Colon (tissue), 2 donors: Measurements from ENCODE around the gene MTHFD1.
"Not testable (repeated sequence)": the region's sequence is repeated elsewhere in the genome, so short reads cannot be mapped to it uniquely, and the experiment has no call there.

Experiments
- FAIRE-seq: peaks from 2 replicates; lab custom pipeline; 2012; peaks lifted over from hg19 to GRCh38; lab: Jason Lieb, UNC
- donor health status: control.
- donor health status: control.

The MTHFD1 gene

DNA sequence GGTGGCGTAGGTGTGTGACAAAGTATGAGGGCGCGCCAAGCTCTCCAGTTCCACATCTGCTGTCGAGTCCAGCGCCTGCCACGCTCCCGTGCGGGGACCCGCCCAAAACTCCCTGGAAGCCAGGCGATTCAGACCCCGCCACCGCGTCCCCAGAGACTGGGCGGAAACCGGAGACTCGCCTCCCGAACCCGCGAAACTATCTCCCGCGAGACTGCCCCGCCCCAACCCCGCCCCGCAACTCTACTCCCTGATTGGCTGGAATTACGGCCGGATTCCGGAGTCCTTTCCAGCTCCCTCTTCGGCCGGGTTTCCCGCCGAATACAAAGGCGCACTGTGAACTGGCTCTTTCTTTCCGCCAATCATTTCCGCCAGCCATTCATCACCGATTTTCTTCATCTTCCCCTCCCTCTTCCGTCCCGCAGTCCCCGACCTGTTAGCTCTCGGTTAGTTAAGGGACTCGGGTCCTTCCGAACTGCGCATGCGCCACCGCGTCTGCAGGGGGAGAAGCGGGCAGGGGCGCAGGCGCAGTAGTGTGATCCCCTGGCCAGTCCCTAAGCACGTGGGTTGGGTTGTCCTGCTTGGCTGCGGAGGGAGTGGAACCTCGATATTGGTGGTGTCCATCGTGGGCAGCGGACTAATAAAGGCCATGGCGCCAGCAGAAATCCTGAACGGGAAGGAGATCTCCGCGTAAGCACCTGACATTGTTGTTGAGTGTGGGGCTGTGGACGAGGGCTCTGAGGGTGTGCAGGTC is at the start of gene MTHFD1:
MTHFD1 (plus strand) TSS at position 572 of the 751 bp plus-strand sequence; CDS start at position 647, 75 bp downstream.
- no peak for FAIRE-seq

DNA sequence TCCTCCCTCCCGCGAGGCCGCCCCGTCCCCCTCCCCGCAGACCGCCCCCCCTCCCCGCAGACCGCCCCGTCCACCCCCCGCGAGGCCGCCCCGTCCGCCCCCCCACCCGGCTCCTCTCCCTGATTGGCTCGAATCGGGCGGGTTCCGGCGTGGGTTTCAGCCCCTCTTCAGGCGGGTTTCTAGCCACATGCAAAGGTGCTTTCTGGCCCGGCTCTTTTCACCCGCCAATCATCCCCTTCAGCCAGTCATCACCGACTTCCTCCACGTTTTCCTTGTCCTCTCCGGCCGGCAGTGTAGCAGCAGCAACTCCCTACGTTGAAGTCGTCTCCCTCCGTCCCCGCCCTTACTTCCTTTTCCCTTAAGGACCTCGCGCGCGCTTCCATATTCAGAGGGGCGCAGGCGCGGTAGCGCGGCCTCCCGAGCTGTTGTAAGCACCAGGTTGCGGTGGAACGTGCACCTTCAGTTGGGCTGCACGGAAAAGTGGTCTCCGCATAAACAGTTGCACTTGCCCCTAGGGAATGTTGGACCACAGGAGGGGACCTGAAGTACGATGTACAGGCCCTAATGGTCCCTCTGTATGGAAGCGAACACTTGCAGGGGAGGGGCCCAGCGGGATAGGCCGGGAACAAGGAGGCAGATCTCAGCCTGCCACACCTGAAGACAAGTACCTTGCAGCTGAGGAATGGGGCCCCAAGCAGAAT is 49.4 kb upstream of the MTHFD1 start:
- FAIRE-seq = no peak

DNA sequence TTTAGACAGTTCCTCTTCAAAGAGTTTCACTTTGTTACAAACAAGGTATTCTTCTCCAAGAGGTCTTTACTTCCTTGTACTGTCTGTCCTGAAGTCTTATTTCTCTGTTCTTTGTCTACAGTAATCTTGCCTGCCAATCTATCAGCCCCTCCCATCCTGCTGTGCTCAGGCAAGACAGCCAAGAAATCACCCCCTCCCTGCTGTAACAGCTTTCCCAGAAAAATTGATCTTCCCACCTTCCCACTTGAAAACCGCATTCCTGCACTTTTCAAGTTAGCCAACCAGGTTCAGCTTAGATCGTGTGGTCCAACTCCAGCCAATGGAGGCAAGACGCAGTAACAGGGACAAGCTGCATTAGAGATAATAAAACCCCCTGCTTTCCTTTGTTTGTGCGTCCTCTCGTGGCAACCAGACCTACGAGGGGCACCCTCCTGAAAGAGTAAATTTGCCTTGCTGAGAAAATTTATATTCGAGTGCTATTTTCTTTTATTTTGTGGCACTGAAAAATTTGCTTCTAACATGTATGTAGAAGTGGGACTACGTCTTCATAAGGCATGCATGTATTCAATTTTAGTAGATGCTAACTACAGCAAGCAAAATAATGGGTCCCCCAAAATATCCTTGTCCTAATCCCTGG is 47.5 kb upstream of the MTHFD1 start:
- FAIRE-seq = no peak

DNA sequence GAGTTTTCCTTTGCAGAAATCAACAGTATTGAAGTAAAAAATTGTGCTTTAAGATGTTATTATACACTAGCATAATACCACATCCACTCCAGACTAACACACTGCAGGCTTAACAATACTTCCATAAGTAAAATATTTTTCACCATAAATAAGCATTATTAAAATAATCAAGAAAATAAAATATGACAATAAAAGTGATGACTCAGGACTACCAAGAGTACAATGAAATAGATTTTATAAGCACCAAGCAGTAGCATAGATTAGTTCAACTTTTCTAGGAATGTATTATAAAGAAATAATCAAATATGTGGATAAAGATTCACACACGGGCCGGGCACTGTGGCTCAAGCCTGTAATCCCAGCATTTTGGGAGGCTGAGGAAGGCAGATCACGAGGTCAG is 40.4 kb upstream of the MTHFD1 start:
- FAIRE-seq = no peak

DNA sequence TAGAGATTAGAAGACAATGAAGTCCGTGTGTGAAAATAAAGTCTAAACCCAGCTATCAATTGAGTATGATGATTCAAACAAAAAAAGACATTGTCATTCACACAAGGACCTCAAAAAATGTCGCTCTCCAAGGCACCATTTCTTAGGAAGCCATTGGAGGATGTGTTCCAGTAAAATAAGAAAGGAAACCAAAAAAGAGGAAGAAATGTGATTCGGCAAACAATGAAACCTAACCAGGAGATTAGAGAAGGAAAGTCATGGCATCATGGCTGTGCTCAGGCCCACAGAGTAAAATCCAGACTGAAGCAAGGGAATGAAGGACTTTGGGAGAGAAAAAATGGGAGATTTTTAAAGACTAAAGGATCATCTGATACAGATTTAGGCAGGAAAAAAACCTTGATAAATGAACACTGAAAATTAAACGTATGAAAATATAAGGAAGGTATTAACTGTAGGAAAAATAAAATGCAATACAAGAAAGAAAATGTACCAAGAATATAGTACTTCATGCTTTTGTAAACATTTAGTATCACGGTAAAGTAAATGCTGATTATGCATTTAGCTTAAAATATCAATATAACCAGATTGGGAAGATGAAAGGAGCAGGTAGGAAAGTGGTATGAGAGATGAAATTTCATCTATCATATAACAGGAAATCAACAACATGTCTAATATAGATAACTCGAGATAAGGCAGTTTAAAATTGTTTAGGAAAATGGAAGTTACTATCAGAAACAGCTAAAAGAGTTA is 38.2 kb upstream of the MTHFD1 start:
- no peak for FAIRE-seq

DNA sequence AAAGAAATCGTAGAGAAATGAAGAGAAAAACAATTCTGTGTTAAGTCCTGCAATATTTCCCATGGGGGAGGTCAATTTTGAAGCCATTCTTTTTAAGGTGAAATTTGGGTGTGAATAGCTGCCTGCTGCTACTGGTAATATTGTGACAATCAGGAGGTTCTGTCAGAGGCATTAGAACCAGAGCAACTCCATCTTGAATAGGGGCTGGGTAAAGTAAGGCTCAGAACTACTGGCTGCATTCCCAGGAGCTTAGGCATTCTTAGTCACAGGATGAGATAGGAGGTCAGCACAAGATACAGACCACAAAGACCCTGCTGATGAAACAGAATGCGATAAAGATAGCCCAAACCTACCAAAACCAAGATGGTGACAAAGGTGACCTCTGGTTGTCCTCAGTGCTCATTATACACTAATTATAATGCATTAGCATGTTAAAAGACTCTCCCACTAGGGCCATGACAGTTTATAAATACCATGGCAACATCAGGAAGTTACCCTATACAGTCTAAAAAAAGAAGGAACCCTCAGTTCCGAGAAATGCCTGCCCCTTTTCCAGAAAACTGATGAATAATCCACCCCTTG is 24.8 kb upstream of the MTHFD1 start:
- no peak for FAIRE-seq

DNA sequence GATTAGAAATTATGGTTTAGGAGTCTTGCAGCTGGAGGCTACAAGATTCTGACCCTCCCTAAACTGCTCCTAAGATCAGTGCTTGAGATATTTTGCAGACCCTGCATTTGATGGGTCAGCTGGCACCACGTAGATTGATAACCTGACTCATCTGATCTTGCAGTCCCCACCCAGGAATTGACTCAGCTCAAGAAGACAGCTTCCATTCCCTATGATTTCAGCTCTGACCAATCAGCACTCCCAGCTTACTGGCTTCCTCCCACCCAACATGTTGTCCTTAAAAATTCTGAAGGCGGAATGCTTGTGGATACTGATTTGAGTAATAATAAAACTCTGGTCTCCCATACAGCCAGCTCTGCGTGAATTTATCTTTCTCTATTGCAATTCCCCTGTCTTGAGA is 23.2 kb upstream of the MTHFD1 start:
- no peak for FAIRE-seq

DNA sequence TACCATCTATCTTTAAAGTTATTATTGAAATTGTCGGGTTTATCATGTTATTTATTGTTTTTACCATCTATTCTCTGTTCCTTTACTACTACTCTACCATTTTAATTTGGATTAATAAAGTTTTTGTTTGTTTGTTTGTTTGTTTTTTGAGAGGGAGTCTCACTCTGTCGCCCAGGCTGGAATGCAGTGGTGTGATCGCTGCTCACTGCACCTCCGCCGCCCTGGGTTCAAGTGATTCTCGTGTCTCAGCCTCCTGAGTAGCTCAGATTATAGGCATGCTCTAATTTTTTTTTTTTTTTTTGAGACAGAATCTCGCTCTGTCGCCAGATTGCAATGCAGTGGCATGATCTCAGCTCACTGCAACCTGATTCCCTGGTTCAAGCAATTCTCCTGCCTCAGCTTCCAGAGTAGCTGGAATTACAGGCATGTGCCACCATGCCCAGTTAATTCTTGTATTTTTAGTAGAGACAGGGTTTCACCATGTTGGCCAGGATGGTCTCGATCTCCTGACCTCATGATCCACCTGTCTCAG is 22.7 kb upstream of the MTHFD1 start:
- not testable (repeated sequence) for FAIRE-seq

DNA sequence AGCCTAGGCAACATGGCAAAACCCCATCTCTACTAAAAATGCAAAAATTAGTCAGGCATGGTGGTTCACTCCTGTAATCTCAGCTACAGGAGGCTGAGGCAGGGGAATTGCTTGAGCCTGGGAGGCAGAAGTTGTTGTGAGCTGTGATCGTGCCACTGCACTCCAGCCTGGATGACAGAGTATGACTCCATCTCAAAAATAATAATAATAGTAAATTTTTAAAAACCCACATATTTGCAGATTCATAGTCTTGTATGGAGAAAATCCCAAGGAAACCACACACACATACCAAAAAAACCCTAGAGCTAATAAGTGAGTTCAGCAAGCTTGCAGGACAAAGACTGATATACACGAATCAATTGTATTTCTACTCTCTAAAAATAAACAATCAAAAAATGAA is 19.0 kb upstream of the MTHFD1 start:
- FAIRE-seq = no peak

DNA sequence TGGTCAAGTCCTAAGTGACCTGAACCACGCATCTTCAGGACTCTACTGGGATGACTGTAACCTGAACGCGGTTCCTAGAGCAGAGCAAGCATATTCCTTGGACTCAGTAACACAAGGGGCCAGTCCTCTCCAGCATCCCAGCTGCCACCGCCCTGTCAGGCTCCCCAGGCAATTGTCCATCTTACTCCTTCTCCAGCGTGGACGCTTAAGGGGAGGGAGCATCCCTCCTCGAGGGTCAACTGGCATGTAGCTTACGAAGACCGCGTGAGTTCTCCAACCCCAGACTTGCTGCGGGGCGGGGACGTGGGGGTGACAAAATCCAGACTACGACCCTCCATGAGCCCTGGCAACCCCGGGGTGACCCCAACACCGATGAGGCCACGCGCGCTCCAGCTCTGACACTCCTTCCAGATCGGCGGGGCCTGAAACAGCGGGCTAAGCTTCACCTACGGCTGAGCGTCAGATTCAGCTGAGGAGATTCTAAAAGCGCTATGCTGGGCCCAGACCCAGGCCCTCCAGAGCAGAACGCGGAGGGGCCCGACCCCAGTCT is 846 bp upstream of the MTHFD1 start:
- no peak for FAIRE-seq

DNA sequence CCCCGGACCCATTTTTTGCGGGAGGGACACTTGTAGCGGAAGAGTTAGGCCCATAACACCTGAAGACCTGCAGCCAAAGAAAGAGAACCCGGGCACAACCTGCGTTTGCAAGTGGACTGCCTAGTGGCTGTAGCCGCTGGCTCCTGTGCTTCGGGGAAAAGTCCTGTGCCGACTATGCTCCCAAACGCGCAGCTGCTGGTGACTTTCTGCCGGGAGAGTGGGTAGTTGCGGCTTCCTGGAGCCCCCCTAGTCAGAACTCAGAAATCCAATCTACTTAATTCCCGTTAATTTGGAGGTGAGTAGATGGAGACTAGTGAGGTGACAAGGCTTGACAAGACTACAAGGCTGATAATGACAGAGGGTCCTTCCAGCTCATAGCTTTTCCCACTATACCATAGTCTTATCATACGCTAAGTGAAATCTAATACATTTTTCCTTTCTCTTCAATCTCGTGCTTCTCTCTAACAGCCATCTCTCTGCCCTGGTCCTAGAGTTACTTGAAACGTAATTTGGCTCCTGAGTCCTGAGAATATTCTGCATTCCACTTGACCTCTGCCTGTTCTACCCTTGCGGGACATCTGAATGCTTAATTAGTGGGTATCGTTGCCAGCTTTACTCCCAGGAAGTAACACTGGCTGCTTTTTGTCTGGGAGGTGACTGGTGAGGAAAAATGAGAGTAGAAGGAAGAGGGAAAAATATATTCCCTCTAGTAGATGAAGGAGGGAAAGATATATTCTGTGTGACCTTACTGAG is 556 bp downstream of the MTHFD1 start:
- FAIRE-seq = no peak

DNA sequence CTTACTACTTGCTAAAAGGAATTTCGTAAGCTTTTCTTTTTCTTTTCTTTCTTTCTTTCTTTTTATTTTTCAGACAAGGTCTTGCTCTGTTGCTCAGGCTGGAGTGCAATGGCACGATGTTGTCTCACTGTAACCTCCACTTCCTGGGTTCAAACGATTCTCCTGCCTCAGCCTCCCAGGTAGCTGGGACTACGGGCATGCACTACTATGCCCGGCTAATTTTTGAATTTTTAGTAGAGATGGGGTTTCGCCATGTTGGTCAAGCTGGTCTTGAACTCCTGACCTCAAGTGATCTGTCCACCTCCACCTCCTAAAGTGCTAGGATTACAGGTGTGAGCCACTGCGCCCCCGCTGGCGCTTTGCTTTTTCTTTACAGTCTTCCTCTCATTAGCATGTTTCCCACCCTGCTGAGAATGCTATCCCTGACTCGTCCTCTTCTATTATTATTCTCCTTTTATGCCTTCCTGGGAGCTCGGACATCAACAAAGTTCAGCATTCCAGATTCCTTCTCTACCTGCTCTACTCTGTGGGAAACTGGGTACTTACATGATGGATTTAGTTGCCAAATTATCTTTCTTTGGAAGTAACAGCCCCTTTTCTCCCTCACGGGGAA is 3.1 kb downstream of the MTHFD1 start:
- FAIRE-seq = no peak

DNA sequence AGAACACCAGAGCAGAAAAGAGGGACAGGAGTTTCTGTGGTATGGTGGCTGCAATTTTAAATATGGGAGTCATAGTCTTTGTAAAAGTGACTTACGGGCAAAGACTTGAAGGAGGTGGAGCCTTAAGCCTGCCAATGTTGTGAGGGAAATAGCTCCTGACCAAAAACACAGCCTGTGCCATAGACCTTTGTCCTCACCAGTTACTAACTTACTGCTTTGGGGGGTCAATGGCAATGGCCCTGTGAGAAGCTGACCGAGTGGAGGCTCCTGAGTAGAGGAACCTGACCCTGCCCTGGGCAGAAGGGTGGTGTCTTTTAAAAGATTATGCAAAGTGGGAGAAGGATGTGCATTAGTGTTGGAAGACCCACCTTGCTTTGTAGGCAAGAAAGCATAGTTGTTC is 3.8 kb downstream of the MTHFD1 start:
- FAIRE-seq = no peak

DNA sequence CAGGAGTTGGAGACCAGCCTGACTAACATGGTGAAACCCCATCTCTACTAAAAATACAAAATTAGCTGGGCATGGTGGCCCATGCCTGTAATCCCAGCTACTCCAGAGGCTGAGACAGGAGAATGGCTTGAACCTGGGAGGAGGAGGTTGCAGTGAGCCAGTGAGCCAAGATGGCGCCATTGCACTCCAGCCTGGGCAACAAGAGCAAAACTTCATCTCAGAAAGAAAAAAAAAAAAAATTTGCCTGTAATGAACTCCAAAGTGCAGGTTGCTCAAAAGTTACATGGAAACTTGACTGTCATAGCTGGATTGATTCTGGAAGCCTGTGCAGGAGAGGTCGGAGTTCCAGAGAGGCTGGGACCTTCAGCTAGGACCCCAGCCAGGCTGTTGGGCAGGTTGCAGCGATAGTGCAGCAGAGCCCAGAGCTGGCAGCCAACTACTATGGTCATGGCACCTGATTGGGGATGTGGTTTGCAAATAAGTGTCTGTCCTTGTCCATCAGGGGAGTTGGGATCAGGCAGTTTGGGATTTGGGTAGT is 5.1 kb downstream of the MTHFD1 start:
- FAIRE-seq = not testable (repeated sequence)

DNA sequence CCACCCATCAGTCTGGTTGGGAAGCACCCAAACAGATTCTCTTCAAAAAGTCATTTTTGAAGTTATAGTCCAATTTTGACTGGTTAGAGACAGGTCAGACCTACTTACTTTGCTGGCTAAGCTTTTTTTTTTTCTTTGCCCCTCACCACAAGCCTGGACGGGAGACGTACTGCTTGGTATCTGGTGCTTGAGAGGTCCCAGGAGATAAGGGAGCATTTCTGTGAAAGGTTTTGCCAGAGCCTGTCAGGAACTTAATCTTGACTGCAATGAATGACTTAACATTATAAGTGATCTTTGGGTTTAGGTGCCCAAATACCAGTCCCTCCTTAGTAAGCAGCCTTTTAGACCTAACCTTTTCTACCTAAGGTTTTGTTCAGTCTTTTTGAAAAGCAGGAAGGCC is 6.3 kb downstream of the MTHFD1 start:
- FAIRE-seq = no peak

DNA sequence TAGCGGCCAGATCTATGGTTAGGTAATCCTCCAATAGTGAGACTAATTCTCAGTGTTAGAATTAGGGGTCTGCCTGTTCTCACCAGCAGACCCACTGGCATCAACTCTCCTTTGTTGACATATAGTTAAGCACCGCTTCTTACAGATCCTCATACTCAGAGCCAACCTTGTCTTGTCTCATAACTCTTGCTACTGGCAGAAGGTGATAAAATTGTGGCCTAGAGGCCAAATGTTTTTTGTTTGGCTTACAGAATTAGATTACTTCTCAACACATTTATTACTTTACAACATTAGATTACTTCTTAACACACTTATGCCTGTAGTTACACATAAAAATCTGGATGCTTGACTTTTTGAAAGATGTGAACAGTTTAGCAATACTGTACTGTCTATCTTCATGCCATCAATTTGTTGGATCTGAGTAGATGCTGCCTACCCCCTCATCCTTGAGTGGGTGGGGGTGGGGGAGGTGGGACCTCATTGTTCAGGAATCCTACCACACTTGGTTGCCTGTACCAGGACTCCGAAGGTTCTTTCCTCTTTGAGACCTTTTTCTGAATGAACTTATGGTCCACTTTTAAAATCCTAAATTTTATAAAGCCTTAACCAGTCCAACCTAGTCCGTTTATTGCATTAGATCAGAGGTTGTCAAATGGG is 7.0 kb downstream of the MTHFD1 start:
- no peak for FAIRE-seq

DNA sequence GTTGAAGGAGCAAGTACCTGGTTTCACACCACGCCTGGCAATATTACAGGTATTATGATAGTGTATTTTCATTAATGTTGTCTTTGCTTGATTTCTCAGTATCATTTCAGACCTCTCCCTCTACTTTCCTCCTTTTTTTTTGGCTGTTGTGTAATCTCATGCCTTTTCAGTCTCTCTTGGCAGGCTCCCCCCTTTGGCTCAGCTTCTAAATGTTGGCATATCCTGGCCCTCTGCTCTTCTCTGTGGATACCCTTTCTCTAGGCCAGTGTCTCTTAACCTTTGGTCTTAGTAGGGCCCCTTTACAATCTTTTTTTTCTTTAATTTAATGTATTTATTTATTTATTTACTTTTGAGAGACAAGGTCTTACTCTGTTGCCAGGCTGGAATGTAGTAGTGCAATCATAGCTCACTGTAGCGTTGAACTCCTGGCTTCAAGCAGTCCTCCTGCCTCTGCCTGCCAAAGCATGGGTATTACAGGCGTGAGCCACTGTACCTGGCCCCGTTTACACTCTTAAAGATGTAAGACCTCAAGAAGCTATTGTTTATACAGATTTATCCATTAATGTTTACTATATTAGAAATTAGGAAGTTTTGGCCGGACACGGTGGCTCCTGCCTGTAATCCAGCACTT is 12.8 kb downstream of the MTHFD1 start:
- FAIRE-seq = no peak

DNA sequence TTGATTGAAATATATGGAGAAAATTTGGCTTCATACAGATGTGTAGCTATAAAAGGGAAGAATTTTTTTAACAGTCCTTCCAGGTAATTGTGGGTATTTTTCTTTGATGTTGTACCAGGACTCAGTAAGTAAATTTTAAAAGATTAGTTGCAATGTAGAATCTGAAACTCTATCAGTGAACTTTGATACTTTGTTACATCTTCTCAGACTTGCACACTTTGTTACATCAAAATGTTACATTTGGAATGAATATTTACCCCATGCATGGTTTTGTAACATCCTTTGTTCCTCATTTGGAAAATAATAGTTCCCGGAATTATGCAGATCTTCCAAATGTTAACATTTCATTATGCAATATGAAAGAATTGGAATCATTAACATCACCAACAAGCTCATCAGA is 13.8 kb downstream of the MTHFD1 start:
- FAIRE-seq = no peak

DNA sequence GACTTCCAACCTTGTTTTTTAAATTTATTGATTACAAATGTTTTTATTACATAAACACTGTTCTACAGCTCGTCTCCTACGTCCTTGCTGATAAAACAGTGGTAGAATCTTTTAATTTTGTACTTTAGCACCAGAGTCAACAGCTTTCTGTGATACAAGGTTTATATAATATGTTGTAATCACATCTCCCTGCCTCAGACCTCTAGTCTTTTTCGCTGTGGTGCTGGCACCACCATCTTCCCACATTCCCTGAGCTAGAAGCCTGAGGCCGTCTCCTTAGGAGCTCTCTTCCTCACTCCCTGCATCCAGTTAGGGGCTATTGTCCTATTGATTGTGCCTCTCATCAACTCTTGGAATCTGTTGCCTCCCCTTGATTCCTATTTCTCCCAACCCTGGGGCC is 17.1 kb downstream of the MTHFD1 start:
- FAIRE-seq = no peak
